Keratinocyte (primary cell): ENCODE results near the gene SERP1. TPM values are rescaled to one million over a fixed set of nuclear protein-coding genes. Genes with fewer than 3 reads are reported as not detected.

Experiments used
- DNase-seq: peaks from one replicate; pipeline ENCODE4 v3.0.0-alpha.2; 2011; ENCODE audit warnings: low read depth, missing footprints, low spot score
- FAIRE-seq: peaks from 2 replicates; lab custom pipeline; 2011; peaks lifted over from hg19 to GRCh38; lab: Jason Lieb, UNC
- H2AFZ ChIP-seq: 2 replicates; pipeline ENCODE4 v1.6.0; 2012; ENCODE audit warnings: low read length, control low read depth, inconsistent platforms; ENCODE audit not compliant: control insufficient read depth
- H3K27ac ChIP-seq: 2 replicates; pipeline ENCODE4 v1.5.1; 2011; ENCODE audit warnings: low read length; ENCODE audit not compliant: control insufficient read depth, insufficient read depth
- H3K27me3 ChIP-seq: 3 replicates; pipeline ENCODE4 v1.6.0; 2011; ENCODE audit warnings: low read length; ENCODE audit not compliant: control insufficient read depth, insufficient read depth; ENCODE audit errors: extremely low read depth
- H3K36me3 ChIP-seq, 2 experiments: 2 replicates in 1 of 2; 3 replicates in 1 of 2; pipeline ENCODE4 v1.5.1; 2011; ENCODE audit warnings: low read length in 2 of 2, mild to moderate bottlenecking in 1 of 2; ENCODE audit not compliant: control insufficient read depth in 2 of 2, insufficient read depth in 2 of 2; ENCODE audit errors: extremely low read depth in 1 of 2
- H3K4me1 ChIP-seq: 3 replicates; pipeline ENCODE4 v1.5.1; 2011; ENCODE audit warnings: low read length; ENCODE audit not compliant: control insufficient read depth, insufficient read depth; ENCODE audit errors: extremely low read depth
- H3K4me2 ChIP-seq: 3 replicates; pipeline ENCODE4 v1.6.0; 2011; ENCODE audit warnings: low read depth, low read length; ENCODE audit not compliant: control insufficient read depth, insufficient read depth; ENCODE audit errors: extremely low read depth
- H3K4me3 ChIP-seq, 3 experiments: fragments of 200-600 bp in 1 of 3; sonication (generic) in 1 of 3; 2 replicates in 2 of 3; 3 replicates in 1 of 3; pipeline ENCODE4 v1.5.1; 2011 to 2016; ENCODE audit warnings: low read length in 3 of 3, mild to moderate bottlenecking in 3 of 3, control low read depth in 2 of 3, inconsistent platforms in 1 of 3, low read depth in 1 of 3, mixed read lengths in 1 of 3, mixed run types in 1 of 3, moderate library complexity in 1 of 3; ENCODE audit not compliant: control insufficient read depth in 2 of 3, insufficient read depth in 2 of 3; ENCODE audit errors: extremely low read depth in 1 of 3
- H3K79me2 ChIP-seq: 2 replicates; pipeline ENCODE4 v1.6.0; 2012; ENCODE audit warnings: low read length; ENCODE audit not compliant: control insufficient read depth, insufficient read depth
- H3K9ac ChIP-seq: 3 replicates; pipeline ENCODE4 v1.6.0; 2011; ENCODE audit warnings: low read length; ENCODE audit not compliant: control insufficient read depth, insufficient read depth; ENCODE audit errors: extremely low read depth
- H3K9me1 ChIP-seq: 3 replicates; pipeline ENCODE4 v1.6.0; 2011; ENCODE audit warnings: low read length; ENCODE audit not compliant: control insufficient read depth, insufficient read depth; ENCODE audit errors: extremely low read depth
- H3K9me3 ChIP-seq: 2 replicates; pipeline ENCODE4 v1.5.1; 2012; ENCODE audit warnings: low read depth, low read length; ENCODE audit not compliant: control insufficient read depth
- H4K20me1 ChIP-seq: 3 replicates; pipeline ENCODE4 v1.6.0; 2011; ENCODE audit warnings: low read length; ENCODE audit not compliant: control insufficient read depth, insufficient read depth; ENCODE audit errors: extremely low read depth
- EZH2 ChIP-seq: IDR thresholded peaks from one replicate; pipeline ENCODE4 v1.6.1; 2012; ENCODE audit warnings: inconsistent platforms, mild to moderate bottlenecking, low read length, moderate library complexity
- dilution Hi-C: fragments of 300-500 bp; cut with MboI; formaldehyde crosslinking; loops from one replicate; pipeline ENCODE4 v1.7.0; 2020; ENCODE audit warnings: low sequenced_read_pairs; ENCODE audit not compliant: extremely low pct_ligation_motif_present
- polyA plus RNA-seq, 5 experiments: library from polyadenylated mRNA; depleted of rRNA in 3 of 5; stranded (reverse) in 3 of 5; stranded (forward) in 1 of 5; unstranded in 1 of 5; fragments of >200 nt; gene quantifications; 1 replicate in 1 of 5; 2 replicates in 3 of 5; 3 replicates in 1 of 5; pipeline versions ENCODE4 v1.2.1 to v1.2.3, GENCODE V29; 2011 to 2012; ENCODE audit warnings: missing spikeins in 2 of 5, low read depth in 1 of 5, low replicate concordance in 1 of 5
- TF ChIP-seq, protein P1 (sequence below), 3 experiments: IDR thresholded peaks in 1 of 3; conservative IDR thresholded peaks in 1 of 3; optimal IDR thresholded peaks in 1 of 3; 2 replicates in 2 of 3; 3 replicates in 1 of 3; pipeline versions ENCODE3 to v1.5.1; 2011; ENCODE audit warnings: low read length in 3 of 3, mild to moderate bottlenecking in 3 of 3, moderate library complexity in 2 of 3, control low read depth in 1 of 3, inconsistent platforms in 1 of 3; ENCODE audit not compliant: insufficient read depth in 2 of 3; ENCODE audit errors: extremely low read depth in 1 of 3

Gene SERP1
- polyA plus RNA-seq, 1 donor (not counting 4 experiments of a cell fraction or from before 2014, with no cell fraction given): 84.2 TPM

DNA sequence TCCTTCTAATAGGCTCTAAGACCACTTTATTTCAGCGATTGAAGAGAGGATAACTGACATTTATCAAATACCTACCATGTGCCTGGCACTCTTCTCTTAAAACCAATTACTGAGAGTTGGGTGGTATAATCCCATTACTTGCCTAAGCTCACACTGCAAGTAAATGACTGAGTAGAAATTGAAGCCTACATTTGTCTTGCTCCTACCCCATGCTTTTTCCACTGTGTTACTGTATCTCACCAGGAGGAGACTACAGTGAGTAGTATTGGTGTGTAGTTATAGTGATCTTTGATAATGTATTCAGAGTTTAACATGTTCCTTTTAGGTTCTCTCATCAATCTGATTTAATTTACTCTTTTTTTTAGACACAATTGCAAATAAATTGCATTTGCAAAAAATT is 21.0 kb upstream of the SERP1 start:
- Histone ChIP-seq H3K4me3 (no peak overlapping the region), H3K9me1 (no peaks in the 10 kb centered on the region), H3K9me3 (no peaks in the 10 kb centered on the region), H4K20me1 (no peaks in the 10 kb centered on the region), H3K9ac (no peak overlapping the region), H3K36me3 (peaks cover 10 to 17% of the 10 kb centered on the region in 2 experiments), H3K27ac (no peak overlapping the region), H2AFZ (no peak overlapping the region), H3K27me3 (no peaks in the 10 kb centered on the region), H3K4me1 (no peaks in the 10 kb centered on the region), H3K79me2 (no peaks in the 10 kb centered on the region), H3K4me2 (no peak overlapping the region)
- no peak for DNase-seq
- dilution Hi-C loops: no loop called here
- TF ChIP-seq, protein P1, sequence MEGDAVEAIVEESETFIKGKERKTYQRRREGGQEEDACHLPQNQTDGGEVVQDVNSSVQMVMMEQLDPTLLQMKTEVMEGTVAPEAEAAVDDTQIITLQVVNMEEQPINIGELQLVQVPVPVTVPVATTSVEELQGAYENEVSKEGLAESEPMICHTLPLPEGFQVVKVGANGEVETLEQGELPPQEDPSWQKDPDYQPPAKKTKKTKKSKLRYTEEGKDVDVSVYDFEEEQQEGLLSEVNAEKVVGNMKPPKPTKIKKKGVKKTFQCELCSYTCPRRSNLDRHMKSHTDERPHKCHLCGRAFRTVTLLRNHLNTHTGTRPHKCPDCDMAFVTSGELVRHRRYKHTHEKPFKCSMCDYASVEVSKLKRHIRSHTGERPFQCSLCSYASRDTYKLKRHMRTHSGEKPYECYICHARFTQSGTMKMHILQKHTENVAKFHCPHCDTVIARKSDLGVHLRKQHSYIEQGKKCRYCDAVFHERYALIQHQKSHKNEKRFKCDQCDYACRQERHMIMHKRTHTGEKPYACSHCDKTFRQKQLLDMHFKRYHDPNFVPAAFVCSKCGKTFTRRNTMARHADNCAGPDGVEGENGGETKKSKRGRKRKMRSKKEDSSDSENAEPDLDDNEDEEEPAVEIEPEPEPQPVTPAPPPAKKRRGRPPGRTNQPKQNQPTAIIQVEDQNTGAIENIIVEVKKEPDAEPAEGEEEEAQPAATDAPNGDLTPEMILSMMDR (optimal IDR thresholded peaks at IDR 0.05 in 1 of 3, IDR thresholded peaks at IDR 0.05 in 1 of 3, conservative IDR thresholded peaks at IDR 0.05 in 1 of 3; ENCODE audit: extremely low read depth in 1 of 3, insufficient read depth in 2 of 3, low read length in 3 of 3): no peak
- no peak for TF ChIP-seq EZH2
- no peak for FAIRE-seq

DNA sequence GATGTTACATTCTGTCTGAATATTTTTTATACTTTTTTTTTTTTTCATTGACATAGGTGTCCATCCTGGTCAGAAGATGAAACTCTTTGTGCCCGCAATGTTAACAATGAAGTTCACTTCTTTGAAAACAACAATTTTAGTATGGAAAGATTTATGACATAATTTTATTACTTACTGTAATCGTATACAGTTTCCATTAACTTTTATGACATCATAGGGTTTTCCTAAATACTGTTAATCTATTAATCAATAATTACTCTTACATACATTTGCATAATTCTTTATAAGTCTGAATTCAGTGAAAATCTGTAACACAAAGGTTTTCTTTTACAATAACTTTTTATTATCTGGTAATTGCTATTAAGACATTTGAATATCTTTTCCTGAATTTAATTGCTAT is 17.9 kb upstream of the SERP1 start:
- H3K4me2 ChIP-seq: no peak overlapping the region

More for the DNA sequence above, 17.9 kb upstream of the SERP1 start:
- no peak overlapping the region for H3K4me3 ChIP-seq
- H3K27ac ChIP-seq: no peak overlapping the region
- no peak overlapping the region for H2AFZ ChIP-seq
- FAIRE-seq: no peak
- no peak overlapping the region for H3K9ac ChIP-seq
- peaks cover 4 to 20% of the 10 kb centered on the region in 2 experiments for H3K36me3 ChIP-seq
- no peak for DNase-seq
- no peaks in the 10 kb centered on the region for H3K9me1 ChIP-seq
- dilution Hi-C loops: no loop called here
- H3K27me3 ChIP-seq: no peaks in the 10 kb centered on the region
- H3K79me2 ChIP-seq: peaks cover 4% of the 10 kb centered on the region
- no peaks in the 10 kb centered on the region for H3K4me1 ChIP-seq
- H3K9me3 ChIP-seq: no peaks in the 10 kb centered on the region
- no peak for TF ChIP-seq EZH2
- TF ChIP-seq, protein P1 (optimal IDR thresholded peaks at IDR 0.05 in 1 of 3, IDR thresholded peaks at IDR 0.05 in 1 of 3, conservative IDR thresholded peaks at IDR 0.05 in 1 of 3; ENCODE audit: extremely low read depth in 1 of 3, insufficient read depth in 2 of 3, low read length in 3 of 3): no peak
- H4K20me1 ChIP-seq: no peaks in the 10 kb centered on the region
